Inflammatory macrophage treated with lipopolysaccharide for 4 hours (primary cell): Measurements from ENCODE around the gene SLC66A1.

Experiments used
- DNase-seq: peaks from one replicate; pipeline ENCODE4 v3.0.0-alpha.2; 2020

The SLC66A1 gene

DNA sequence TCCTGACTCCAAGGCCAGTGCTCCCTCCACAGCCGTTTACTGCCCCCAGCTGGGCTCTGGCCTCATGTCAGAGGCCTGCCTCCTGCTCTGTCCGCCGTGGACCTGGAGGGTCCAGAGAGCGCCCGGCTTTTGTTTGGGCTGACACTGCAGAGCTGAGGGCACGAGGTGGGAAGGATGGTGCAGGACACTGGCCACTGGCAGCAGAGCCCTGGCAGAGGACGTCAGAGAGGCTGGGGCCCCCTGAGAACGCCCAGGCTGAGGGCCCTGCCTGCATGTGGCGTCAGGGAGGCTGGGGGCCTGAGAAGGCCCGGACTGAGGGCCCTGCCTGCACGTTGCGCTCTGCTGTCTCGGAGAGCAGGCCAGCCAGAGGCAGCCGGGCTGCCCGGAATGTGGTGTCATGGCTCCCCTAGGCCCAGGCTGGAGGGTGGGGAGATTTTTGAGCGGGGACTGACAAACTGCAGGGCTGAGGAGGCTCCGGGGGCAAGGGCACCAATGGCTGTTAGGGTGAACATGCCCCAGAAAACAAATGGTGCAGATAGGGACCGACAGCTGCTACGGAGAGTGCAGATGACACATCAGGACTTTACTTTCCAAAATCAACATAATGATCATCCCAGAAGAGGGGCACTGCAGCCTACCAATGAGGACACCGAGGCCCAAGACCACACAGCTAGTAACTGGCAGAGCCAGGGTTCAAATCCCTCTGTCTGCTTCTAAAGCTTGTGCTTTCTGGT is 31.7 kb downstream of the SLC66A1 start:
- no peak for DNase-seq

DNA sequence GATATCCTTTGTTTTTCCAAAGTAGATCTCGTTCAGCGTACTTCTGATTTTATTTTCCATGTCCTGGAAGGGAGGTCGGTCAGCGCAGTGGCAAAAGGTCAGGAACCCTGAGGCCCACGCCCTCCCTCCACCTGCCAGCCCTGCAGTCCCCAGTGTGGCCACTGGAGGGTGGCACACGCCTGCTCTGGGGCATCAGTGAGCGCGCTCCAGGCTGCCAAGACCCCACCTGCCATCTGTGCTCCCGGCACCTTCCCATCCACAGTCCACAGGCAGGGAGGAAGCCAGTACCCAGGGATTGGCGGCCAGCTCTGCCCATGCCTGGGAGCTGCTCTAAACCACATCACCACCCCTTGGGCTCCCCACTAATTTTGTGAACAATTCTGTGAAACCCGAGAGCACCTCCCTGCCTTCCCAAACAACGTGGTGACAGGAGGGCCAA is 32.3 kb downstream of the SLC66A1 start:
- DNase-seq, result peak; percentile 11

DNA sequence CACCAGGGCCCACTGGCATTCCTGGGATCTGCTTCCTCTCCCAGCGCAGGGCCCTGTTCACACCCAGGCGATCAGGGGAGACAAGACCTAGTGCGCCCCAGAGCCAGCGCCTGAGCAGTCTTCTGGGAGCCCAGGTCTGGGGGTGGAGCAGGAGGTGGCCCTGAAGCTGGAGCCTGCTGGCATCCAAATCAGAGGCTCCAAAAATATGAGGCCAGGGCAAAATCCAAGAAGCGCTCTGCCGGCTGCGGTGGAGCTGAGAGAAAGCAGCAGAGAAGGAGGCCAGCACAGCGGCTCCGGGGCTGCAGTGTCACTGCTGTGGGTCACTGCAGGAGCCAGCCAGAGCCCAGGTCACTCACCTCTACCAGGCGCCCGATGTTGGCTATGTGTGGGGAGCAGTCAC is 32.7 kb downstream of the SLC66A1 start:
- DNase-seq, result no peak

DNA sequence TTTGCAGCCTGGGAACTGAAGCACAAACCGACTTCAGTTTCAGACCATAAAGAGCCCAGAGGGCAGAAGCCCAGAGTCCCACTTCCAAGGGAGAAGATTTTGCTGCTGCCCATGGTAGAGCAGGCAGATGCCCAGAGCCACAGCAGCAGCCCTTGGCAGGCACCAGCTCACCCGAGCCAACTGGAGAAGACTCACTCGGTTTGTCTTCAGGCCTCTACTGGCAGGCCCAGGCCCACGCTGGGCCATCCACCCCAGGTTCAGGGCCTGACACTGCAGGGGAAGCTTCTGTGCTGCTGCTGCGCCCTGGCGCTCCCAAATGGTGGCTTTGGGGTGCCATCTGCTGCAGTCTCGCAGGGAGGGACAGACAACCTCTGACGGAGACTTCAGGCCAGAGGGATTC is 33.3 kb downstream of the SLC66A1 start:
- no peak for DNase-seq

DNA sequence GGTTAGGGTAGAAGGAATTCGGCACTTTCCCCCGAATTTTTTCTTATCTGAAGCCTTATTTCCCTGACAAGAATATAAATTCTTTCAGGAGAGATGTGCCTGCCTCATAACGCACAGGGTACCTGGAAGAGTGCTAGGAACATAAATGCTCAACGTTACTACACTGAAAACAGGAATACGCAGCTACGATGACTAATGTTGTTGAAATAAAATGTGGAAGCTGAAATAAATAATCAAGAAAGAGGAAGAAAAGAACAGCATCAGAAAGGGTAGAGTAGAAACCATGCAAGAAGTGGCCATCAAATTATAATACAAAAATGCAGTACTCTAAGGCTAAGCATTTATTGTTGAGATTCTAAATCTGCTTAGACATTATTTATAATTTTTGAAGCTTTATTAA is 33.9 kb downstream of the SLC66A1 start:
- DNase-seq, result peak; percentile 54

DNA sequence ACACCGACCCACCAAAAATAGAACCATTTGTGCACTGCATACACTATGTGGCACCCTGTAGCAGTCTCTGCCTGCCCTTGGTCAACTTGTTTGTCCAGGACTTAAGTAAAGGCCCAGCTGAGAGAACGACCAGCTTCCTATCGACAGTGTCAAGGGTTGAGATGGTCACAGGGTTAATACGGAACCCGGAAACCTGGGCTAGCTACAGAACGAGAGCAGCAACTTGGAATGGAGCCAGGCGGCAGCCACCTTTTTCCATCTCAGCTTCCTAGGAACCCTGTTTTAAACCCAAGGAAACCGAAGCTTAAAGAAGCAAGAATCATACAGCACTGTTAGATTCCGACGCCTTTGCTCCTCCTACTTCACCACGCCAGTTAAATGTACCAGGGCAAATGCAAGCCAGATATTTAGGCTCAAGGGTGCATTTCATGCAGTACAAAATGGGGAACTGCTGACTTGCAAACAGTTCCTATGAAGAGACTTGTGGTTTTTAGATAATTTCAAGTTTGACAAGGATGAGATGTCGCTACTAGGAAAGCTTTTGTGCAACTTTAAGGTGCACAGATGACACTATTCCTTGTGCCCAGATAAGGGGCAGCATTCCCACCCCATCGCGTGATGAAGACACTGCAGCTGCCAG is 35.5 kb downstream of the SLC66A1 start:
- peak; percentile 15 for DNase-seq

DNA sequence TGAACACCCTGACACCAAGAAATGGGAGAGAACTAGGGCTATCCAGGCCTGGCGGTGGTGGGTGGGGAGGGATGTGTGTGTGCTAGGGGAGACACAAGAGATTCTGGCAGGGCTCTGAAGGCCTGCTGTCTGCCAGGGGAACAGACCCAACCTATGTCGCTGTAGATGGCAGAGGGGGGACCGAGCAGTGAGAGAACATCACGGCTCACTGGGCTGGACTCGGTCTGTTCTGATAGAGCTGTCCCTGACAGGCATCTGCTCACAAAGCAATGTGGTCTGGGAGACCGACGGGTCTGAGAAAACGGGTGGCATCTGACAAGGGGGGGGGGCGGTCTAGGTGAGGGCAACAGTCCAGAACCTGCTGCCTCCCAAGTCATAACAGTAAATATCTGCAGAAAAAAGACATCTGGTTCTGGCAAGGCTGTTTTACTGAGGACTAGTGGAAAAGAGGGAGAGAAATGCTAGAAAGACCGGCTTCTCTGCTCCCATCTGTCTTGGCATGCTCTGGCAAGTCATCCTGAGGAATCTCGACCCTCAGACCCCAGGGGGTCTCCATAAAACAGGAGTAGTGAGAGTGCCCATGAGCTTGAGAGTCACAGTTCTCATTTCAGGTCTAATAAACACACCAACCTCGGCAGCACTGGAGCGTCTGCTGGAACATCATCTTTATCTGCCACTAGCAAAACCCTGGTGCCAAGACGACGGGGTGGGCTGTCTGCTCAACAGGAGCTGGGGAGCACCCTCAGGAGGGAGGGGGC is 36.5 kb downstream of the SLC66A1 start:
- no peak for DNase-seq

DNA sequence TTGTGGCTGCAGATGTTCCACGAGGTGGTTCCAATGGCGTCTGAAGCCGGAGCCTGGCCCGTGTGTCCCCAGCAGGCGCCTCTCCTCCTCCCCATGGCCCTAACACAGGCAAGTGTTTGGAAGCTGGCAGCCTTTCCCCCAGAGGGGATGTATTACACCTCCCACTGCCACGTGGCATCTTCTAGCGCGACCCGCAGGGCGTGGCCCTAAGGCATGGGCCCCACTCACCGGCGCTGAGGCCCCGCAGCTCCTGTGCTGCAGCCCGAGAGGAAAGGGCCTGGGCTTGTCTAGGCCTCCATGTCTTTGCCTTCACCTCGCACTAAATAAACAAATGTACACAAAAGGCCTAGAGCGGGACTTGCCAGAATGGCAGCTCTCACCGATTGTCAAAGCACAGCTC is 37.9 kb downstream of the SLC66A1 start:
- no peak for DNase-seq

DNA sequence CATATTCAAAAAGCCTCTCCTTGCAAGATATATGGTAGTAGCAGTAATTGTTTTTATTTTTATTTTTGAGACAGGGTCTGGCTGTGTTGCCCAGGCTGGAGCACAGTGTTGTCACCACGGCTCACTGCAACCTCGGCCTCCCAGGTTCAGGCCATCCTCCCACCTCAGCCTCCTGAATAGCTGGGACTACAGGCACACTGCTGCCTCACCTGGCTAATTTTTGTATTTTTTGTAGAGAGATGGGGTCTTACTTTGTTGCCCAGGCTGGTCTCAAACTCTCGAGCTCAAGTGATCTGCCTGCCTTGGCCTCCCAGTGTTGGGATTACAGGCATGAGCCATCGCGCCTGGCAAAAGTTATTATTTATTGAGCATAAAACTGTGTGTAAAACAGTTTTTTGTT is 38.4 kb downstream of the SLC66A1 start:
- DNase-seq, result no peak

DNA sequence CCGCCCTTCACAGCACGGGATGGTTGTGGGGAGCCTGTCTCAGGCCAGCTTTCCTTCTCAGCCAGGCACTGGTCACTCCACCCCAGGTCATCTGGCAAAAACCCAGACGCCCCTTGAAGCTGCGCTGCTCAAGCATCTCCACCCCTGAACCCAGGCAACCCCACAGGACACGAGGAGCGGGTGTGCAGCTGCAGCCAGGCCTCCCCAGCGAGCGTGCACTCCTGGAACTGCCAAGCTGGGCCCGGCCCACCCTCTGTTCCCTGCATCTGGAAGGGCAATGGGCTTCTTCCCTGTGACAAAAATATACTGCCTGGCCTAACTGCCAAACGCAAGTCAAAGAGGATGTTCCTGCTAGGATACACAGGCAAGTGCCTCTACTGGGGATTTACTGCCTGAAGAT is 39.7 kb downstream of the SLC66A1 start:
- DNase-seq, result no peak

DNA sequence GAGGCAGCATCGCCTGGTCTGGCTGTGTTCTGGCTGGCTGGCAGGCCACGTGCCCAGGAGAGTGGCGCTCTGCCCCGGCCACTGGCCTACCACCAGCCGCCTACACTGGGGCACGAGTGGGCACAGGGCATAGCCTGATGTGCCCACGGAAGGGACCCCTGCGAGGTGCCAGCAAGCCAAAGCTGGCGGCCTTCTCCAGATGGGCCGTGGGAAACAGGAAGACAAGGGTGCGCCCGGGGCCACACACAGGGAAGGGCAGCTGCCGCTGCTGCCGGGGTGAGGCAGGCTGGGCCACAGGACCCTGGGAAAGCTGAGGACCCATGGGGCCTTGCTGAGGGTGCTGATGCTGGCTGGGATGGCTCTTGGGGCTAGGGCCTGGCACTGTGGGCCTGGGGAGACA is 40.7 kb downstream of the SLC66A1 start:
- DNase-seq, result no peak

DNA sequence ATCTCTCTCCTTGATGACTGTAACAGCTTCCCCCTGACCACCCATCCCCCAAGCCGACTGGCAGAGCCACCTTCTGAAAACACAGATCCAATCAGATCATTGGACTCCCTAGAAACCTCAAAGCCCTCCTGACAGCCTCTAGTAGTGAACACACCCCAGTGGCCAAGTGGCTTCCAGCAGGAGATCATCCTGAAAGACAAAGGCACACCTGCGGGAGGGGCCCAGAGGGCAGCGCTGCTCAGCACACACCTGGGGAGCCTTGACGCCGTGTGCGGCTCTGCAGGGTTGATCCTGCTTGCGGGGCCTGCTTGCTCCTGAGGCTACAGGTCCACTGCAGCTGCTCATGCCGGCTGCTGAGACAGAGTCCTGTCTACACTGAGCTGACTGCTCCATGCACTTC is 41.5 kb downstream of the SLC66A1 start:
- DNase-seq, result no peak

DNA sequence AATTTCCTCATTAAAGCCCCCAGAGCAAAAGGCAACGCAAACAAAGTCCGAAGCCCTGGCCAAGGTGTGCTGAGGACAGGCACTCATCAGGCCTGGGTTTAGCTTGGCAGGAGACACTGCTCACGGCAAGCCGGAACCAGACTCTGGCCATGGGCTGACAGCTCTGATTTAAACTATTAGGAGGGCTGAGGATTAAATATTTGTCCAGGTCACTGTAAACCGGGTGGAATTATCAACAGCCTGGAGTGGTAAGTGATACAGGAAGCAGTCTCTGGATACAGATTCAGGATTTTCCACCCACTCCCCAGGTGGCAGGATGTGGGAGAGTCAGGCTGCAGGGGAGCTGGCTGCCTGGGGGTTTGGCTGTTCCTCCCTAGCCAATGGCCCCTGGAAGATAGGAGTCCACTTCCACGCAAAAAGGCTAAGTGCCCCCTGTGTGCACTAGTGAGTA is 42.4 kb downstream of the SLC66A1 start:
- no peak for DNase-seq

DNA sequence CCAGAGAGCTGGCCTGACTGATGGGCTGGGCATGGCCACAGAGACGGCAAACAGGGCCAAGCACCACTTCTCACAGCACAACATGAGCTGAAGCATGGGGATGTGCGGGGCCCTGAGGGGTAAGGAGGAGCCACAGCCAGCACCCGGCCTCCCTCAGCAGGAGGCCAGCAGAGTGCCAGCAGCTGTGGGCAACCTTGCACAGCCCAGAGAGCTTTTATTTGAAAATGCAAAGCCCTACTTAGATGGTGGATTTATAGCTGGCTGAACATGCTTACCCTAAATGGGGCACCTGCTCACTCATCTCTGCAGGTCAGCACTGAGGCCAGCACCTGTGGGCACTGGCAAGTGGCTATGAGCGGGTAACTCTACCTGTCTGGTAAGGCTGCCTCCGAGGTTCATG is 44.1 kb downstream of the SLC66A1 start:
- DNase-seq, result no peak

DNA sequence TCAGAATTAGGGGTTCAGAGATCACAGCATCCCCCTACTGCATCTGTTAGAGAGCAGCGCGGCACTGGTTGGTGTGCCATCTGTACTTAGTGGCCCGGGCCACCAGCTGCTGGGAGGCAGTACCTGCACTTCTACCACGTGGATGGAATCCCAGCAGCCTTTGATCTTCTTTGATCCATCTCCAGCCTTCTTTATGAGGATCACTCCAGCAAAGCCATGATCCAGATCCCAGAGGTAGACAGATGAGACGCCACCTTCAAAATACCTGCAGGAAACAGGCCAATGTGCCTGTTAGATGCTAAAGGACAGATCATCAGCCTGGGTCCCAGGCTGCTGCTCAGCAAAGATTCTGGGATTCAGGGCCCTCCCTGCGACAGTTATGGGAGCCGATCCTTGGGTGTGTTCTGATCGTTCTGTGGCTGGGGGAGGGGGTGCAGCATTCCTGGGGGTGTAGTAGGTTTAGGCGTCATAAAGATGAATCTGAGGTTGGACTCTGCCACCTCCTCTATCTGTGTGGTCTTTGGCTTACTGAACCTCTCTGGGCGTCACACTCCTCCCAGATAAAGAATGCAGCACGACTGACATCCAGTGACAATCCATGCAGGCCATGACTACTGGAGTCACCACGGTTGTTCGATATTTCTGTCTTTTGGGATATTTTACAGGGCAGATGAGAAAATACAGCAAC is 45.3 kb downstream of the SLC66A1 start:
- no peak for DNase-seq

DNA sequence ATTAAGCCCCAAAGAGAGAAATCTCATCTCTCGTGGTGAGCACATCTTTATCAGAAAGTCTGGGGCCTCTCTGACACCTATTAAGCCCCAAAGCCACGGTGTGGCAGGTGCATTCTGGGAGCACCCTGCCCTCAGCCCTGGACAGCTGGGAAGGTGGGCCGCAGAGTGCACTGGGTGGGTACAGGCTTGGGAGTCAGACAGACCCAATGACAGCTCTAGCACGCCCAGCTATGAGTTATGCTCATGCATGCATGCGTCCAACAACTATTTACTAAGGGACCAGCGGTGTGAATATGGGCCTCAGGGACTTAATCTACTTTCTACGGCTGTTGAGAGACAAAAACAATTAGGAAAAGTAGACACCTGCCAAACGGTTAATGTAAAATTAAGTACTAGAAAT is 46.6 kb downstream of the SLC66A1 start:
- no peak for DNase-seq

DNA sequence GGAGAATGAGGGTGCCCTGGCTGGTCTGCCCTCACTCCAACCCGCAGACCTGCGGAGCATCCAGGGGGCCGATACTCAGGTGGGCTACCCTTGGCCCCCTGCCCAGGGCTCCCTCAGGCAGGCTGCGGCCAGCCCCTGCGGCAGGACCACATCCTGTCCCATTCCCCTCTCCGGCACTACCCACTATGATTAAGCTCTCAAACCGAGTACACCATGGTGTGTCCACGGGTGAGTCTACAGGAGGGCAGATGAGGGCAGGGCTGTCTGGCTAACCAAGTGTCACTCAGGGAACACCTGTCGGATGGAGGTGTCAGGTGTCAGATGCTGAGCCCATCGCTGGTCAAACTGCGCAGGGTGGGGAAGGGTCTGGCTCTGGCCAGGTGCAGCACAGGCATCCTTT is 47.2 kb downstream of the SLC66A1 start:
- no peak for DNase-seq

DNA sequence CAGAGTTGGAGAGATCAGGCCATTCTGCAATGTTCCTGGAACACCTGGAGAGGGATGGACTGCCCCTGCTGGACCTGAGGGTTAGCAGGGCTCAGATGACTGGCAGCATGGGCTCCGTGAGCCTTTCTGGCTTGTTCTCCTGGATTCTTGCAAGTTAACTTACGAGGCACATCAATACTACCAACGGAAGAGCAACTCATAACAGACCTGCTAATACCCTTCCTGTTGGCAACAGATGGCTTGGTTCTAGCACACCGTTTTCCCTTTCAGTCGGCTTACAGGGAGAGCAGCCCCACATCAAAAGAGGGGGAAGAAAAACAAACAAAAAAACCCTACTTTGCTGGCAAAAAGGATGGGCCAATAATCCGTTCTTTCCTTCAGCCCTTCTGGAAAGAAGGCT is 47.9 kb downstream of the SLC66A1 start:
- DNase-seq, result no peak

DNA sequence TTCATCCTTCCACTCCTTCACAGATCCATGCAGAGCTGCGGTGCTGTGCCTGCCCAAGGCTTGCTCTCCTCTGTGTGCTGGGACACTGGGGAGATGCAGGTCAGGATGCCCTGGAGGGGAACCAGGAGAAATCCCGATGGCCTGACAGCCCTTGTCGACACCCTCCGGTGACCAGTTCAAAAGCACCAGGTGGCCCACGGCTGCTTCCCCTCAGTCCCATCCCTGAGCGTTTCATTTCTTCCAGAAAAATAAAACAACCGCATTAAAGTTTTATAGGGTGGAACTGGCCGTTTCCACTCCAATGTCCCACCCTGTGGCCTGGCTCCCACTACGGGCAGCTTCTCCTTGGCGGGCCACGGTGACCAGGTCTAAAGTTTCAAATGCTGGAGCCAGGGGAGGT is 48.3 kb downstream of the SLC66A1 start:
- DNase-seq, result no peak

DNA sequence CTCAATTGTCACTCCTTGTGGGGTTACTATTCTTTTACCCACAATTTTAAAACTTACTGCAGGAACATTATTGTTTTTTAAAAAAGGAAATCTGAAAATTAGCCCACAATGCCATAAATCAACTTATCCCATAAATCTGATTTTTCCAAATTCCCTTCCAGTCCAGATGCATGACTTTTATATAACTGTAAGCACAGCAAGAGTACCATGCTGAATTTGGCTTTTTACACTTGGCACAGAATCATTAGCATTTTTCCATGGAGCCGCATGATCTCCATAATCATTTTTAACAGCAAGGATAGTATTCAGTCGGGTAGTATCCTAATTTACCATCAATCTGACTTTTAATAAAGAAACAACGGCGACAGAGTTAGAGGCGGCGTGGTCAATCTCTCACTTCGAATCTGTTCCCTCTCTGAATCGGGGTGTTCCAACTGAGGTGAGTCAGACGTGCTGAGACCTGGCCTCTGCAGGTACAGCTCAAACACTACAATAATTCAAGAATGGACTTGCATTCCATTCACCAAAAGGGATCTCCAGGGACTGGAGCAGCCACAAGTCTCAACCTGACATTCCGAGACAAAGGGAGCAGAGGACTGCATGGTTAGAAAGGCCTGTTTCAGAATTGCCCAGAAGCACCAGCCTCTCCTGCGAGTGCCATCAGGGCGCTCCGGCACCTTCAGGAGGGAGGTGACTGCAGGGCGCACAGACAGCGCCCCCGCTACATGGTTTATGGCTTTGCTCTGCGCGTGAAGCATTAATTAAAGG is 48.9 kb downstream of the SLC66A1 start:
- no peak for DNase-seq

DNA sequence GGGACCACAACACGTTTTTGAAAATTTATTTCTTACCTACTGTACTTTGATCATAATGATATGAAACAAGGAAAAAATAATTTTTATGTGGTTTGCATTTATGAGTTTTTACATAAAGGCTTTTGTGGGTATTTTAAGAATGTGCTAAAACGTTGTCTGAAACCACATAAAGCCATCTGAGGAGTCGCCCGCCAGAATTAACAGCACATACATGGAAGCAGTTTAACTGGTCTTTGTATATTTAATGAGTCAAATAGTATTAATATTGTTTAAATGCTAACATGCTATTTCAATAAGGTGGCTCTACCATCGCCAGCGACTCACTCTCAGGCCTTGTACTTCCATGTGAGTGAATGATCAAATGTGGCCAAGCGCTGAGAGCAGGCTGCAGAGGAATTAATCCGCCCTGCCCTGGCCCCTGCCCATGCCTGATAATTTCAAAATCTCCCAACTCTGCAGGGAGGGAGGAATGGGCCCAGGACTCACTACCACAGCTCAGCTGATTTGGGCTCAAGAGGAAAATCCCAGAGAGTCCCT is 49.6 kb downstream of the SLC66A1 start:
- no peak for DNase-seq

DNA sequence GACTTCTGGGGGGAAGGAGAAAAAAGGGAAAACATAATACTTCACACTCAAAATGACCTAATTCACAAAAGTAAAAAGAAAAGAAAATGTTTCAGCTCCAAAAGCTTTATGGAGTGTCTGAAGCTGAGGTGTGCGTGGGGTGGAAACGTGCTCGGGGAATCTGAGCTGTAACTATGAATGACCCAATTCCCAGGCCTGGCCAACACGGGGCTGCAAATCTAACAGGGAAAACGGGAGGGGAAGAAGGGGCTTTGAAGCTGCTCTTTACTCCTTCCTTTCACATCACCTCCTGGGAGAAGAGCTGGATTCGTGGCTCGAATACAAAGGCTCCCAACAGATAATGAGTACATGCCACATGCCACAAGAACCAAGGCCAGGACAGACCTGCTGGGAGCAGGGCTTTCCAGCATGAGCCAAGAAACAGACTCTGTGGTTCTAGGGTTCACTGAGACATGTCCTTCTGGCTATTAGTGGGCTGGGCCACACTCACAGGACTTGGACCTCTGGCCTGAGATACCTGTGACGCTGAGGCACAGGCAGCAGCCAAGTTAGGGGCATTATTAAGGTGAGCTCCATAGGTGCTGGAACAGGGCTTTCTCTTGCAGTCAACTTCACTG is 51.5 kb downstream of the SLC66A1 start:
- no peak for DNase-seq
